HepG2 (cell line): Measurements from ENCODE around the gene TBX6. TPM values are rescaled to one million over a fixed set of nuclear protein-coding genes. Genes with fewer than 3 reads are reported as not detected.

Experiments
- ATAC-seq: fragments of 200-7000 bp; cut with Tn5 transposase; 3 replicates; pipeline ENCODE4 v1.9.1; 2020; ENCODE audit warnings: mild to moderate bottlenecking, moderate library complexity
- BruUV-seq: library from RNA; stranded (reverse); fragments of 400-500 nt; replicated peaks from 2 replicates; lab custom pipeline; 2021; lab: Mats Ljungman, UMichigan
- CTCF ChIA-PET: fragments of 300-600 bp; formaldehyde crosslinking; extraction: SDS; loops from one replicate; lab custom pipeline; 2021; ENCODE audit warnings: low total read pairs, inconsistent platforms, low intra/inter-chr PET ratio; lab: Yijun Ruan, JAX
- POLR2A ChIA-PET: fragments of 350-600 bp; sonication (Branson Sonifier 250); formaldehyde crosslinking; loops from one replicate; lab custom pipeline; 2020; ENCODE audit warnings: antibody characterized with exemption, inconsistent platforms; lab: Yijun Ruan, JAX
- DNase-seq: peaks from one replicate; pipeline ENCODE4 v3.0.0-alpha.2; 2015; ENCODE audit warnings: low spot score
- FAIRE-seq: peaks from 3 replicates; lab custom pipeline; 2011; peaks lifted over from hg19 to GRCh38; lab: Jason Lieb, UNC
- H2AFZ ChIP-seq: one replicate; pipeline ENCODE4 v1.6.1; 2011; ENCODE audit warnings: low read length, inconsistent platforms
- H3K27ac ChIP-seq: fragments of 300-600 bp; 3 replicates; pipeline ENCODE4 v1.8.0; 2011; ENCODE audit warnings: mixed run types, mild to moderate bottlenecking, mixed read lengths, low read length, inconsistent platforms; ENCODE audit not compliant: insufficient read depth; ENCODE audit errors: extremely low read length
- H3K27me3 ChIP-seq, 2 experiments: fragments of 200-600 bp in 1 of 2; 2 replicates in 1 of 2; 3 replicates in 1 of 2; pipeline versions ENCODE4 v1.6.0 to v1.8.0; 2011; ENCODE audit warnings: low read length in 2 of 2, mild to moderate bottlenecking in 2 of 2, moderate library complexity in 2 of 2, inconsistent platforms in 1 of 2; ENCODE audit not compliant: insufficient read depth in 2 of 2, control insufficient read depth in 1 of 2
- H3K36me3 ChIP-seq, 2 experiments: fragments of 200-600 bp in 1 of 2; replicated peaks in 1 of 2; 2 replicates in 1 of 2; 3 replicates in 1 of 2; pipeline versions ENCODE4 v1.5.1 to v1.8.0; 2011; ENCODE audit warnings: low read length in 2 of 2, inconsistent platforms in 1 of 2; ENCODE audit not compliant: insufficient read depth in 2 of 2, control insufficient read depth in 1 of 2
- H3K4me1 ChIP-seq: 2 replicates; pipeline ENCODE4 v1.5.1; 2012; ENCODE audit warnings: low read length, inconsistent platforms; ENCODE audit not compliant: insufficient read depth
- H3K4me2 ChIP-seq: 2 replicates; pipeline ENCODE4 v1.6.0; 2011; ENCODE audit warnings: low read depth, low read length, inconsistent platforms
- H3K4me3 ChIP-seq, 3 experiments: fragments of 200-600 bp in 1 of 3; sonication (generic), shearing (Covaris generic) in 1 of 3; replicated peaks in 1 of 3; 2 replicates each; pipeline ENCODE4 v1.5.1; 2011 to 2016; ENCODE audit warnings: low read length in 3 of 3, inconsistent platforms in 2 of 3, low read depth in 2 of 3, mild to moderate bottlenecking in 2 of 3, control low read depth in 1 of 3, mixed read lengths in 1 of 3; ENCODE audit not compliant: insufficient read depth in 1 of 3
- H3K79me2 ChIP-seq: one replicate; pipeline ENCODE4 v1.6.1; 2011; ENCODE audit warnings: low read length, inconsistent platforms; ENCODE audit not compliant: insufficient read depth
- H3K9ac ChIP-seq: 2 replicates; pipeline ENCODE4 v1.6.0; 2011; ENCODE audit warnings: mild to moderate bottlenecking, low read depth, low read length, inconsistent platforms; ENCODE audit not compliant: insufficient read depth
- H3K9me3 ChIP-seq: 2 replicates; pipeline ENCODE4 v1.5.1; 2012; ENCODE audit warnings: mild to moderate bottlenecking, low read length
- H4K20me1 ChIP-seq: 2 replicates; pipeline ENCODE4 v1.6.0; 2011; ENCODE audit warnings: inconsistent platforms, mild to moderate bottlenecking, low read length, moderate library complexity; ENCODE audit not compliant: insufficient read depth
- HOXD1 ChIP-seq: sonication (generic); formaldehyde crosslinking; IDR thresholded peaks from 2 replicates; pipeline ENCODE4 v1.5.0; 2020; ENCODE audit warnings: missing genetic modification reagents
- KDM2A ChIP-seq: sonication (generic); formaldehyde crosslinking; IDR thresholded peaks from 2 replicates; pipeline ENCODE4 v1.4.0; 2020; ENCODE audit warnings: low read depth, missing genetic modification reagents, borderline replicate concordance
- KLF16 ChIP-seq, 2 experiments: sonication (generic) in 1 of 2; formaldehyde crosslinking in 1 of 2; IDR thresholded peaks; 2 replicates each; pipeline versions ENCODE4 v1.6.1 to v1.8.0; 2016 to 2023; ENCODE audit warnings: missing genetic modification reagents in 2 of 2, missing compliant biosample characterization in 1 of 2
- PATZ1 ChIP-seq: sonication (generic); formaldehyde crosslinking; IDR thresholded peaks from 2 replicates; pipeline ENCODE4 v1.4.0; 2020; ENCODE audit warnings: missing genetic modification reagents
- PAWR ChIP-seq: sonication (generic); formaldehyde crosslinking; IDR thresholded peaks from 2 replicates; pipeline ENCODE4 v1.4.0; 2020; ENCODE audit warnings: missing genetic modification reagents, mild to moderate bottlenecking, borderline replicate concordance
- SOX6 ChIP-seq, 2 experiments: fragments of 450-650 bp in 1 of 2; sonication (generic) in 1 of 2; formaldehyde crosslinking in 1 of 2; IDR thresholded peaks; 2 replicates each; pipeline versions ENCODE4 v1.4.0 to v1.6.1; 2017 to 2020; ENCODE audit warnings: antibody characterized with exemption in 1 of 2, mild to moderate bottlenecking in 1 of 2, missing genetic modification reagents in 1 of 2
- SP4 ChIP-seq: sonication (generic); formaldehyde crosslinking; IDR thresholded peaks from 2 replicates; pipeline ENCODE4 v1.8.1; 2023; ENCODE audit warnings: mild to moderate bottlenecking, missing genetic modification reagents
- THAP11 ChIP-seq: IDR thresholded peaks from 2 replicates; pipeline ENCODE4 v1.6.1; 2016; ENCODE audit warnings: missing biosample characterization, missing genetic modification reagents
- ZNF280B ChIP-seq: sonication (generic); formaldehyde crosslinking; IDR thresholded peaks from 2 replicates; pipeline ENCODE4 v1.5.0; 2020; ENCODE audit warnings: missing genetic modification reagents, mild to moderate bottlenecking, borderline replicate concordance
- ZNF562 ChIP-seq: sonication (generic); formaldehyde crosslinking; IDR thresholded peaks from 2 replicates; pipeline ENCODE4 v1.8.0; 2022; ENCODE audit warnings: missing genetic modification reagents, borderline replicate concordance
- ZNF687 ChIP-seq: sonication (generic); formaldehyde crosslinking; IDR thresholded peaks from 2 replicates; pipeline ENCODE4 v1.5.1; 2020; ENCODE audit warnings: mild to moderate bottlenecking, missing genetic modification reagents, moderate library complexity
- ZNF792 ChIP-seq: IDR thresholded peaks from 2 replicates; pipeline ENCODE4 v1.6.1; 2016
- WGBS: methylation state at CpG from one replicate; pipeline ENCODE4 v1.1.6; 2017; ENCODE audit warnings: low lambda C conversion rate; 5-methylcytosine and 5-hydroxymethylcytosine counted together
- in situ Hi-C: cut with HindIII; loops from 2 replicates; pipeline ENCODE4 v1.10.0; 2017; ENCODE audit warnings: low pct_unique_long_range_greater_than_20kb; ENCODE audit not compliant: extremely low pct_ligation_motif_present
- intact Hi-C: fragments of 100-400 bp; cut with micrococcal nuclease; formaldehyde crosslinking; loops from one replicate; pipeline ENCODE4 v1.10.0; 2022; ENCODE audit not compliant: unreplicated experiment
- polyA plus RNA-seq, 8 experiments: library from polyadenylated mRNA; depleted of rRNA in 3 of 8; stranded (reverse) in 7 of 8; unstranded in 1 of 8; fragments of >200 nt; fragmentation: Illumina TruSeq in 4 of 8; extraction: Trizol in 4 of 8; gene quantifications; 2 replicates each; pipeline versions ENCODE4 v1.2.1 to v1.2.3, GENCODE V29; 2011 to 2016; ENCODE audit warnings: low read depth in 4 of 8, missing spikeins in 1 of 8, mixed read lengths in 1 of 8; ENCODE audit not compliant: insufficient read depth in 1 of 8
- total RNA-seq, 5 experiments: library from RNA; depleted of rRNA; stranded (reverse); fragments of >200 nt; fragmentation: Illumina TruSeq; extraction: Trizol; gene quantifications; 2 replicates each; pipeline ENCODE4 v1.2.3, GENCODE V29; 2016; ENCODE audit warnings: low read depth in 1 of 5
- TF ChIP-seq, protein P1 (sequence below): sonication (generic); formaldehyde crosslinking; IDR thresholded peaks from 2 replicates; pipeline ENCODE4 v1.8.0; 2022; ENCODE audit warnings: mild to moderate bottlenecking, missing genetic modification reagents; ENCODE audit not compliant: insufficient replicate concordance

TBX6 gene
- total and polyA plus RNA-seq, 2 of the 13 experiments (the other 11 are each of a cell fraction or from before 2014, with no cell fraction given) = 0.24 to 0.42 TPM

- Histone ChIP-seq H2AFZ (no peak overlapping the region), H3K4me1 (peaks cover 57% of the 10 kb centered on the region), H3K79me2 (no peaks in the 10 kb centered on the region), H3K9ac (peak overlapping the region; percentile 73), H3K27ac (peak overlapping the region; percentile 60), H4K20me1 (no peaks in the 10 kb centered on the region), H3K4me3 (peak overlapping the region; percentile 81 to 93 (median 93)), H3K4me2 (peak overlapping the region; percentile 94), H3K9me3 (no peaks in the 10 kb centered on the region), H3K27me3 (no peaks in the 10 kb centered on the region), H3K36me3 (peaks cover 1 to 7% of the 10 kb centered on the region in 2 experiments; a peak in 4 of 5 replicates)
- no peak for FAIRE-seq
- WGBS = 6% methylated on average over 40 of the region's 42 CpGs
- in situ Hi-C loops (no loop called here), intact Hi-C loops (no loop called here)
- CTCF ChIA-PET = no interaction called here
- no peak for DNase-seq
- BruUV-seq = no TSS peak
- peak; percentile 18 for ATAC-seq
- POLR2A ChIA-PET = interaction anchor here (1.6 to 4.1 kb wide), 5 partner anchors 10 to 57 kb away, joined by 4 to 28 read pairs (median 9); partner anchors contain the start of genes ALDOA, GDPD3 and TBX6
- TF ChIP-seq PAWR (CRISPR knock-in tag) (0 out of 2 replicates have a peak, but pooled peaks have one; percentile 6), SOX6 (IDR thresholded peaks at IDR 0.05) (no peak), SOX6 (CRISPR knock-in tag; IDR thresholded peaks at IDR 0.05) (0 out of 2 replicates have a peak, but pooled peaks have one; percentile 13), ZNF792 (CRISPR knock-in tag) (0 out of 2 replicates have a peak, but pooled peaks have one; percentile 44), ZNF687 (peak; percentile 29; the same call in 1 of the 2 replicates), HOXD1 (CRISPR knock-in tag) (0 out of 2 replicates have a peak, but pooled peaks have one; percentile 32), KDM2A (CRISPR knock-in tag) (peak; percentile 39; the same call in 1 of the 2 replicates), SP4 (CRISPR knock-in tag) (peak; percentile 18; the same call in 1 of the 2 replicates), KLF16 (CRISPR knock-in tag; IDR thresholded peaks at IDR 0.05) (0 out of 4 replicates have a peak, but pooled peaks of 1 of the 2 experiments have one; percentile 46), ZNF562 (CRISPR knock-in tag) (no peak), ZNF280B (CRISPR knock-in tag) (peak; percentile 70; the same call in 1 of the 2 replicates), PATZ1 (peak; percentile 90), THAP11 (CRISPR knock-in tag) (0 out of 2 replicates have a peak, but pooled peaks have one; percentile 0)
- TF ChIP-seq, protein P1, sequence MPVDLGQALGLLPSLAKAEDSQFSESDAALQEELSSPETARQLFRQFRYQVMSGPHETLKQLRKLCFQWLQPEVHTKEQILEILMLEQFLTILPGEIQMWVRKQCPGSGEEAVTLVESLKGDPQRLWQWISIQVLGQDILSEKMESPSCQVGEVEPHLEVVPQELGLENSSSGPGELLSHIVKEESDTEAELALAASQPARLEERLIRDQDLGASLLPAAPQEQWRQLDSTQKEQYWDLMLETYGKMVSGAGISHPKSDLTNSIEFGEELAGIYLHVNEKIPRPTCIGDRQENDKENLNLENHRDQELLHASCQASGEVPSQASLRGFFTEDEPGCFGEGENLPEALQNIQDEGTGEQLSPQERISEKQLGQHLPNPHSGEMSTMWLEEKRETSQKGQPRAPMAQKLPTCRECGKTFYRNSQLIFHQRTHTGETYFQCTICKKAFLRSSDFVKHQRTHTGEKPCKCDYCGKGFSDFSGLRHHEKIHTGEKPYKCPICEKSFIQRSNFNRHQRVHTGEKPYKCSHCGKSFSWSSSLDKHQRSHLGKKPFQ = peak; percentile 53
Measured at GRCh38 chr16:30122604-30123160, 31.0 kb upstream of the TBX6 start.
